Thyroid gland (tissue), 4 donors: ENCODE measurements around the gene OTUD5. TPM values are rescaled to one million over a fixed set of nuclear protein-coding genes. Genes with fewer than 3 reads are reported as not detected.

Source experiments
- DNase-seq, 2 donors: peaks; one replicate each; pipeline ENCODE4 v3.0.0-alpha.2; 2019
- H3K27ac ChIP-seq, 3 donors: fragments of 200-600 bp; sonication (generic); 1 replicate in 2 of 3; 2 replicates in 1 of 3; pipeline ENCODE4 v1.5.1; 2016 to 2019; ENCODE audit warnings: mild to moderate bottlenecking in 1 of 3, moderate library complexity in 1 of 3
- H3K27me3 ChIP-seq: fragments of 200-600 bp; sonication (generic); one replicate; pipeline ENCODE4 v1.5.1; 2019
- H3K36me3 ChIP-seq, 2 donors: fragments of 200-600 bp; sonication (generic); one replicate each; pipeline ENCODE4 v1.5.1; 2016 to 2019
- H3K4me1 ChIP-seq, 2 donors: fragments of 200-600 bp; sonication (generic); one replicate each; pipeline ENCODE4 v1.5.1; 2017 to 2019
- H3K4me3 ChIP-seq, 3 donors: fragments of 200-600 bp; sonication (generic); replicated peaks in 1 of 3; 1 replicate in 2 of 3; 2 replicates in 1 of 3; pipeline ENCODE4 v1.5.1; 2016; ENCODE audit warnings: mild to moderate bottlenecking in 1 of 3
- H3K9me3 ChIP-seq: fragments of 200-600 bp; sonication (generic); one replicate; pipeline ENCODE4 v1.5.1; 2017
- CTCF ChIP-seq, 6 experiments: fragments of 200-600 bp in 3 of 6; fragments of 450-650 bp in 3 of 6; sonication (generic) in 3 of 6; IDR thresholded peaks; one replicate each; pipeline ENCODE4 v1.5.1; 2016 to 2019; ENCODE audit warnings: antibody characterized with exemption in 6 of 6, mild to moderate bottlenecking in 2 of 6, inconsistent platforms in 1 of 6, moderate library complexity in 1 of 6
- POLR2A ChIP-seq, 2 donors: fragments of 450-650 bp; IDR thresholded peaks; one replicate each; pipeline ENCODE4 v1.6.1; 2017; ENCODE audit warnings: antibody characterized with exemption in 2 of 2, mild to moderate bottlenecking in 2 of 2, moderate library complexity in 1 of 2
- WGBS, 2 donors: methylation state at CpG; one replicate each; pipeline ENCODE4 v1.1.5; 2017; 5-methylcytosine and 5-hydroxymethylcytosine counted together
- intact Hi-C: fragments of 100-400 bp; cut with DNase I; formaldehyde crosslinking; loops from one replicate; pipeline ENCODE4 v1.15.1; 2023
- total RNA-seq, 4 donors: library from RNA; depleted of rRNA; stranded (reverse); fragments of >200 nt; gene quantifications; one replicate each; pipeline ENCODE4 v1.2.3, GENCODE V29; 2016

The OTUD5 gene
- total RNA-seq, 4 donors from 2014 or later = 33.9 to 52.4 (median 43.3) TPM

- H3K4me3 ChIP-seq = peak within 1 kb of the TSS; percentile 39 to 81 (median 54)
- peak; percentile 84 to 87 for DNase-seq
- H3K27me3 ChIP-seq = no peaks in the 10 kb centered on the region
- intact Hi-C loops = no loop called here
- peak within 1 kb of the TSS; percentile 2 to 61 (median 51) for H3K27ac ChIP-seq
- no peaks in the 10 kb centered on the region for H3K9me3 ChIP-seq
- peaks cover under 1 to 3% of the 10 kb centered on the region in 2 donors for H3K4me1 ChIP-seq
- 0 to 2% methylated on average over 16 to 27 of the region's 60 CpGs for WGBS, 2 donors
- no peak for TF ChIP-seq CTCF (IDR thresholded peaks at IDR 0.05)
- peak; percentile 5 to 71 for TF ChIP-seq POLR2A (IDR thresholded peaks at IDR 0.05)
- H3K36me3 ChIP-seq = no peaks in the 10 kb centered on the region
Measured at GRCh38 chrX:48911412-48912182, 45.8 kb downstream of the OTUD5 start, which contains the start of gene SLC35A2. TSS of gene SLC35A2 (minus strand) at chrX:48911646. CDS start at chrX:48911636, 10 bp downstream.

- peak overlapping the region; percentile 39 to 81 (median 54) for H3K4me3 ChIP-seq
- no peak for TF ChIP-seq CTCF (IDR thresholded peaks at IDR 0.05)
- no peak for TF ChIP-seq POLR2A (IDR thresholded peaks at IDR 0.05)
- 2% methylated on average over 11 to 12 of the region's 12 CpGs for WGBS, 2 donors
- no peaks in the 10 kb centered on the region for H3K36me3 ChIP-seq
- no peak overlapping the region for H3K27ac ChIP-seq
- no peaks in the 10 kb centered on the region for H3K27me3 ChIP-seq
- H3K9me3 ChIP-seq = no peaks in the 10 kb centered on the region
- no peak for DNase-seq
- H3K4me1 ChIP-seq = peaks cover 0 to 3% of the 10 kb centered on the region in 2 donors
- intact Hi-C loops = no loop called here
Measured at GRCh38 chrX:48910926-48911411, 46.4 kb downstream of the OTUD5 start.

- DNase-seq = no peak
- Histone ChIP-seq H3K27ac (no peak overlapping the region), H3K4me3 (no peak overlapping the region), H3K4me1 (peaks cover 0 to 3% of the 10 kb centered on the region in 2 donors), H3K27me3 (no peaks in the 10 kb centered on the region), H3K36me3 (peaks cover 0 to 3% of the 10 kb centered on the region in 2 donors), H3K9me3 (no peaks in the 10 kb centered on the region)
- TF ChIP-seq CTCF (IDR thresholded peaks at IDR 0.05) (no peak), POLR2A (IDR thresholded peaks at IDR 0.05) (no peak)
- 86 to 90% methylated on average over 15 to 17 of the region's 17 CpGs for WGBS, 2 donors
- intact Hi-C loops = no loop called here
Measured at GRCh38 chrX:48909703-48910294, 47.6 kb downstream of the OTUD5 start.

GRCh38 chrX:48908600-48908999 is 48.8 kb downstream of the OTUD5 start:
- H3K4me3 ChIP-seq = no peak overlapping the region
- H3K27ac ChIP-seq = no peak overlapping the region
- H3K36me3 ChIP-seq = peaks cover 0 to 3% of the 10 kb centered on the region in 2 donors
- 75 to 100% methylated on average over 1 of the region's 1 CpG for WGBS, 2 donors
- DNase-seq = no peak
- peaks cover 0 to 3% of the 10 kb centered on the region in 2 donors for H3K4me1 ChIP-seq
- intact Hi-C loops = no loop called here
- H3K9me3 ChIP-seq = no peaks in the 10 kb centered on the region
- TF ChIP-seq CTCF (IDR thresholded peaks at IDR 0.05) (no peak), POLR2A (IDR thresholded peaks at IDR 0.05) (no peak)
- no peaks in the 10 kb centered on the region for H3K27me3 ChIP-seq
